Astrocyte (in vitro differentiated cells and primary cell): Measurements from ENCODE around the gene POU2AF1. TPM values are rescaled to one million over a fixed set of nuclear protein-coding genes. Genes with fewer than 3 reads are reported as not detected.

Source experiments
- DNase-seq: peaks from one replicate; pipeline ENCODE4 v3.0.0-alpha.2; 2010; ENCODE audit warnings: low read depth
- FAIRE-seq: peaks from 2 replicates; lab custom pipeline; 2011; peaks lifted over from hg19 to GRCh38; lab: Jason Lieb, UNC
- H2AFZ ChIP-seq: 2 replicates; pipeline ENCODE4 v1.6.0; 2012; ENCODE audit warnings: low read depth, low read length, inconsistent platforms
- H3K27ac ChIP-seq: 2 replicates; pipeline ENCODE4 v1.5.1; 2011; ENCODE audit warnings: low read depth, low read length, inconsistent platforms
- H3K27me3 ChIP-seq: 2 replicates; pipeline ENCODE4 v1.6.0; 2011; ENCODE audit warnings: low read length, inconsistent platforms; ENCODE audit not compliant: insufficient read depth
- H3K36me3 ChIP-seq: 2 replicates; pipeline ENCODE4 v1.5.1; 2011; ENCODE audit warnings: low read length, inconsistent platforms; ENCODE audit not compliant: insufficient read depth
- H3K4me1 ChIP-seq: 2 replicates; pipeline ENCODE4 v1.5.1; 2011; ENCODE audit warnings: low read length, inconsistent platforms; ENCODE audit not compliant: insufficient read depth
- H3K4me2 ChIP-seq: 2 replicates; pipeline ENCODE4 v1.6.0; 2012; ENCODE audit warnings: low read length, inconsistent platforms
- H3K4me3 ChIP-seq: 2 replicates; pipeline ENCODE4 v1.5.1; 2011; ENCODE audit warnings: low read depth, mild to moderate bottlenecking, low read length, inconsistent platforms; ENCODE audit not compliant: insufficient read depth
- H3K79me2 ChIP-seq: 2 replicates; pipeline ENCODE4 v1.6.0; 2012; ENCODE audit warnings: mild to moderate bottlenecking, low read length, inconsistent platforms; ENCODE audit not compliant: insufficient read depth
- H3K9ac ChIP-seq: 2 replicates; pipeline ENCODE4 v1.6.0; 2012; ENCODE audit warnings: mild to moderate bottlenecking, low read length, inconsistent platforms
- H3K9me3 ChIP-seq: 2 replicates; pipeline ENCODE4 v1.5.1; 2012; ENCODE audit warnings: low read depth, mild to moderate bottlenecking, low read length, inconsistent platforms; ENCODE audit not compliant: insufficient read depth
- H4K20me1 ChIP-seq: 2 replicates; pipeline ENCODE4 v1.6.0; 2012; ENCODE audit warnings: low read length, inconsistent platforms; ENCODE audit not compliant: insufficient read depth
- H3K27ac Mint-ChIP-seq: one replicate; pipeline ENCODE4 v1.8.0; 2021; ENCODE audit warnings: mild to moderate bottlenecking, mixed read lengths; ENCODE audit not compliant: unreplicated experiment
- H3K27me3 Mint-ChIP-seq: one replicate; pipeline ENCODE4 v1.8.0; 2021; ENCODE audit warnings: low read depth, mixed read lengths; ENCODE audit not compliant: unreplicated experiment
- H3K36me3 Mint-ChIP-seq: one replicate; pipeline ENCODE4 v1.8.0; 2021; ENCODE audit warnings: low read depth, mixed read lengths; ENCODE audit not compliant: unreplicated experiment
- H3K4me1 Mint-ChIP-seq: one replicate; pipeline ENCODE4 v1.8.0; 2021; ENCODE audit warnings: low read depth, mixed read lengths; ENCODE audit not compliant: unreplicated experiment
- H3K4me3 Mint-ChIP-seq: one replicate; pipeline ENCODE4 v1.8.0; 2021; ENCODE audit warnings: mild to moderate bottlenecking, moderate library complexity, mixed read lengths; ENCODE audit not compliant: unreplicated experiment
- H3K9me3 Mint-ChIP-seq: one replicate; pipeline ENCODE4 v1.8.0; 2021; ENCODE audit warnings: mild to moderate bottlenecking, mixed read lengths; ENCODE audit not compliant: unreplicated experiment
- CTCF ChIP-seq: IDR thresholded peaks from 2 replicates; pipeline ENCODE4 v1.5.1; 2011; ENCODE audit warnings: low read depth, mild to moderate bottlenecking, inconsistent platforms, low read length, moderate library complexity; ENCODE audit not compliant: insufficient read depth
- EZH2 ChIP-seq: IDR thresholded peaks from 2 replicates; pipeline ENCODE4 v1.6.1; 2012; ENCODE audit warnings: mild to moderate bottlenecking, low read length, inconsistent platforms; ENCODE audit not compliant: insufficient read depth
- total RNA-seq: library from RNA; stranded (reverse); gene quantifications from 2 replicates; pipeline ENCODE4 v1.2.1, GENCODE V29; 2021

POU2AF1 gene
- total RNA-seq, 1 donor from 2014 or later, result not detected

DNA sequence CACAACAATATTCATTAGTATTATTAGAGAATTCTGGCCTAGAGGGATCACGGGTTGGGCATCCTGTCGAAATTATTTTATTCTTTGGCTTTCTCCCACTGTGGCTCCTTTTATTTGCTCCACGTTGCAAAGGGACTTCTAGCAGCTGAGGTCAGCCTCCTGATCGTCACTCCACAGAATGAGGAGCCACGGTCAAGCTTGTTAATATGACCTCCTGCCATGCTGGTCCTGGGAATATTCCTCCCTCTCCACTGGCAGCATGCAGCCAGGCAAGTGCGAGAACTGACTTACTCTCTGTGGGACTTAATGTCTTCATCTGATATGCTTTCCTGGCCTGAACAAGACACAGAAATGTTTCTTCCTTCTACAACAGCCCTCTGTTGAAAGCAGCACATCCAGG lies 59.8 kb downstream of the POU2AF1 start:
- H3K36me3 ChIP-seq, result no peaks in the 10 kb centered on the region
- no peaks in the 10 kb centered on the region for H3K27me3 ChIP-seq
- no peak overlapping the region for H3K27ac ChIP-seq
- FAIRE-seq, result no peak
- Mint-ChIP-seq H3K4me3 (no peak overlapping the region), H3K4me1 (peaks cover 5% of the 10 kb centered on the region), H3K27me3 (peaks cover 10% of the 10 kb centered on the region), H3K36me3 (no peaks in the 10 kb centered on the region), H3K9me3 (peaks cover 6% of the 10 kb centered on the region), H3K27ac (no peak overlapping the region)
- H3K9ac ChIP-seq, result no peak overlapping the region
- no peak overlapping the region for H3K4me3 ChIP-seq
- H3K79me2 ChIP-seq, result no peaks in the 10 kb centered on the region
- no peaks in the 10 kb centered on the region for H3K9me3 ChIP-seq
- DNase-seq, result no peak
- no peak overlapping the region for H3K4me2 ChIP-seq
- no peaks in the 10 kb centered on the region for H3K4me1 ChIP-seq
- no peak for TF ChIP-seq CTCF
- no peak for TF ChIP-seq EZH2
- H2AFZ ChIP-seq, result no peak overlapping the region
- no peaks in the 10 kb centered on the region for H4K20me1 ChIP-seq

GRCh38 chr11:111312076-111312475 lies 67.0 kb downstream of the POU2AF1 start:
- Mint-ChIP-seq H3K4me3 (no peak overlapping the region), H3K27me3 (peaks cover 15% of the 10 kb centered on the region), H3K9me3 (peaks cover 6% of the 10 kb centered on the region), H3K36me3 (no peaks in the 10 kb centered on the region), H3K27ac (no peak overlapping the region), H3K4me1 (no peaks in the 10 kb centered on the region)
- Histone ChIP-seq H3K27me3 (peaks cover 4% of the 10 kb centered on the region), H4K20me1 (no peaks in the 10 kb centered on the region), H3K4me1 (no peaks in the 10 kb centered on the region), H3K4me3 (no peak overlapping the region), H3K27ac (no peak overlapping the region), H3K9me3 (no peaks in the 10 kb centered on the region), H3K9ac (no peak overlapping the region), H2AFZ (no peak overlapping the region), H3K79me2 (no peaks in the 10 kb centered on the region), H3K36me3 (no peaks in the 10 kb centered on the region), H3K4me2 (no peak overlapping the region)
- no peak for TF ChIP-seq EZH2
- no peak for TF ChIP-seq CTCF
- no peak for FAIRE-seq
- no peak for DNase-seq

DNA sequence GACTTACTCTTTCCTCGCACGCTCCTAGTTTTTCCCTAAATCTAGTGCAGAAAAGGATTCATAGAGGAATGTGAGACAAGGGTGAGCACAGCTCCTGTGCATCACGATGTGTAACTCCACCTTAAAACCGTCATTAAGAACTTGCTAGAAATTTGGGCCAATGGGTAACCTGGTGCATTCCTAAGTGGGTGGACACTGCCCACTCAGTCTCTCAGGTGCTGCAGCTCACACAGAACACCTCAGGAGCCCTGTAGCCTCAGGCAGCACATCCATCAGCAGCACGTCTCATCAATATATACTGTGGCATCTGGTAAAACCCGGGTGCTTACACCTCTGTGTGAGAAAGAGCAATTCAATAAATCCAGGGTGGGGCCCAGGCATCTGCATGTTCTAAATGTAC lies 68.4 kb downstream of the POU2AF1 start:
- Histone ChIP-seq H3K36me3 (no peaks in the 10 kb centered on the region), H3K79me2 (no peaks in the 10 kb centered on the region), H2AFZ (no peak overlapping the region), H3K9ac (no peak overlapping the region), H3K27ac (no peak overlapping the region), H3K9me3 (no peaks in the 10 kb centered on the region), H4K20me1 (no peaks in the 10 kb centered on the region), H3K4me3 (no peak overlapping the region), H3K4me1 (no peaks in the 10 kb centered on the region), H3K27me3 (peaks cover 6% of the 10 kb centered on the region), H3K4me2 (no peak overlapping the region)
- Mint-ChIP-seq H3K27ac (no peak overlapping the region), H3K4me3 (no peak overlapping the region), H3K4me1 (no peaks in the 10 kb centered on the region), H3K27me3 (peaks cover 13% of the 10 kb centered on the region), H3K36me3 (no peaks in the 10 kb centered on the region), H3K9me3 (peaks cover 3% of the 10 kb centered on the region)
- no peak for FAIRE-seq
- no peak for DNase-seq
- TF ChIP-seq CTCF, result no peak
- no peak for TF ChIP-seq EZH2
